Activated gamma-delta T cell treated with anti-CD3 and anti-CD28 coated beads, Interleukin-2, amount 50 U/mL, for 16 hours (primary cell): ENCODE data around the gene MPDZ.

ENCODE experiments used
- DNase-seq: peaks from one replicate; pipeline ENCODE4 v3.0.0-alpha.2; 2020; ENCODE audit warnings: low read depth

The MPDZ gene

GRCh38 chr9:13279284-13280141, at the start of gene MPDZ:
Gene MPDZ, minus strand, starts transcription at chr9:13279692. Its CDS starts 29,377 bp downstream, at chr9:13250315.
- no peak for DNase-seq

GRCh38 chr9:13324988-13325387, 45.5 kb upstream of the MPDZ start:
- no peak for DNase-seq

- no peak for DNase-seq
These were observed 43.5 kb upstream of the MPDZ start for GRCh38 chr9:13322828-13323550.

- no peak for DNase-seq
These were observed 38.5 kb upstream of the MPDZ start for GRCh38 chr9:13318027-13318426.

- DNase-seq, result no peak
These were observed 17.5 kb upstream of the MPDZ start for GRCh38 chr9:13296972-13297371.

GRCh38 chr9:13295556-13295955, 16.1 kb upstream of the MPDZ start:
- DNase-seq, result no peak

GRCh38 chr9:13292782-13293181, 13.3 kb upstream of the MPDZ start:
- no peak for DNase-seq

GRCh38 chr9:13292158-13292557, 12.7 kb upstream of the MPDZ start:
- no peak for DNase-seq

- no peak for DNase-seq
These were observed 12.2 kb upstream of the MPDZ start for GRCh38 chr9:13291718-13292117.

GRCh38 chr9:13284011-13284410, 4.5 kb upstream of the MPDZ start:
- DNase-seq, result no peak

GRCh38 chr9:13282998-13283397, 3.5 kb upstream of the MPDZ start:
- DNase-seq, result no peak

GRCh38 chr9:13281356-13282016, 2.0 kb upstream of the MPDZ start:
- no peak for DNase-seq

- DNase-seq, result no peak
These were observed 885 bp downstream of the MPDZ start for GRCh38 chr9:13278368-13279246.

- DNase-seq, result no peak
These were observed 1.5 kb downstream of the MPDZ start for GRCh38 chr9:13278023-13278367.

- no peak for DNase-seq
These were observed 4.4 kb downstream of the MPDZ start for GRCh38 chr9:13274886-13275641.

GRCh38 chr9:13270734-13271133, 8.8 kb downstream of the MPDZ start:
- DNase-seq, result no peak

- no peak for DNase-seq
These were observed 9.7 kb downstream of the MPDZ start for GRCh38 chr9:13269589-13270452.

GRCh38 chr9:13268469-13268868, 11.0 kb downstream of the MPDZ start:
- DNase-seq, result no peak

- no peak for DNase-seq
These were observed 11.7 kb downstream of the MPDZ start for GRCh38 chr9:13267743-13268142.

GRCh38 chr9:13266167-13266566, 13.3 kb downstream of the MPDZ start:
- no peak for DNase-seq
